LNCaP clone FGC (cell line): ENCODE results near the gene ITGB7.

Experiments
- DNase-seq: peaks from one replicate; pipeline ENCODE4 v3.0.0-alpha.2; 2011; ENCODE audit warnings: low read depth
- H3K4me3 ChIP-seq: 2 replicates; pipeline ENCODE4 v1.5.1; 2011; ENCODE audit warnings: mild to moderate bottlenecking, low read depth, low read length, control low read depth
- CTCF ChIP-seq: IDR thresholded peaks from 2 replicates; pipeline ENCODE4 v1.5.1; 2012; ENCODE audit warnings: mild to moderate bottlenecking; ENCODE audit not compliant: control insufficient read depth, insufficient read depth; ENCODE audit errors: extremely low read depth

ITGB7 gene

DNA sequence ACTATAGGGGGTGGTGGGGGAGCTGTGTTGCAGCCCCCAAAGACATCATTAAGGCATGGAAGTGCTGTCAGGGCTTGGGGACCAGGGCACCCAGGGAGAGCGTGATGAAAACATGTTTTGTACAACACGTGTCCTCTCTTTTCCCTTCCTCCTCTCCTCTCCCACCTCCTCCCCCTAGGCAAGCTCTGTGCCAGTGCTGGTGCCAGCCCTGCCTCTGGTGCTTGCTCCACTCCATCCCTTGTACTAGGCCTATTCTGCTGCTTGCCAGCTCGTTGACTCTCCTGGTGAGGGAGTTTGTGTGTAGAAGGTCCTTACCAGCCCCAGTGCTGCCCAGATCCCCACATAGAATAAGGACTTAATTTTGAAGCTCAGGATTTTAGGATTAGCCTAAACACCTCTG is 28.1 kb upstream of the ITGB7 start:
- no peak for DNase-seq
- H3K4me3 ChIP-seq, result no peak overlapping the region
- no peak for TF ChIP-seq CTCF

DNA sequence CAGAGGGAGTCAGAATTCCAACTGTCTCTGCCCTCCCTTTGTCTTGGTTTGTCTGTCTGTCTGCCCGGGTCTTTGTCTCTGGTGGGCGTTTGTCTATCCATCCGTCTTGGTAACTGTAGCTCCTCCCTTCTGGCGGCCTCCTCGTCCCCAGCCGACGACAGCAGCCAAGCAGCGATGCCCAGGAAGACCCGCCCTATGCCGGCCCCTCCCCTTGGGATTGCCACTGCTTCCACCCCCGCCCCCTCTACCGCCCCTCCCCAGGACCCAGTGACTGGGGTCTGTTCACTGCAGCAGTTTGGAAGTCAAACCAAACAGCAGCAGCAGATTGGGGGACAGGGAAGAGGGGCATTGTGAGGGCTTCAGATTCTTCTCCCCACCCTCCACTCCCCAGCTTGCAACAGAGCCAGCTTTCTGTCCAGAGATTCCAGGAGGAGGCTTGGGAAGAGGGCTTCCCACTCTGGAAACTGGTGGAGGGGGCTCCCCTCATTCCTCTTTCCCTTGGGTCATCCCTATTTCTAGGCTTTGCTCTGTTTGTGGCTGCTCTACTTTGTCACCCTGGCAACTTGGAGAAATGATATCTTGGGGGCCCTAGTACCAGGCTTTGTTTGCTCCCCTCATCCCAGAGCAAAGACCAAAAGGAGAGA is 27.3 kb upstream of the ITGB7 start:
- H3K4me3 ChIP-seq, result no peak overlapping the region
- TF ChIP-seq CTCF, result no peak
- no peak for DNase-seq

DNA sequence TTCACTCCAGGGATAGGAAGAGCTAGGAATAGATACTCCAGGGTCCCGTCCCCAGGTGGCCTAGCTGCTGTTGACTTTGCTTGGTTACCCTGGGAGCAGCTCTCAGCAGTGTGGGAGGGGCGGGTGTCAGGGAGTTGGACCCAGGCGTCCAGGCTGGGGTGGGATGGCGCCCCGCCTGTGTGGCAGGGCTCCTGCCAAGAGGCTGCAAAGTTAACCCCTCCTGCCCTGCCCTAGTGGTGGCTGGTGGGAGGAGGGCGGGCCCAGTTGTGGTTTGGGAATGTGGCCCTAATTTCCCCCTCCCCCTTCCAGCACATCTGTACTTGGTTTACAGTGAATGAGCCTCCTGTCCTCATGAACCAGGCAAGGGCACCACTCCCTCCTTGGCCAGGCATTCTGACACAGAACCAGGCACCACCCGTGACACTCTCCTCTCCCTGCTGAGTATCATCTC is 26.6 kb upstream of the ITGB7 start:
- DNase-seq, result no peak
- H3K4me3 ChIP-seq, result no peak overlapping the region
- TF ChIP-seq CTCF, result no peak

- peak overlapping the region; percentile 40 for H3K4me3 ChIP-seq
- TF ChIP-seq CTCF, result no peak
- no peak for DNase-seq
These were observed 25.8 kb upstream of the ITGB7 start for GRCh38 chr12:53232646-53233461.

- H3K4me3 ChIP-seq, result peak within 1 kb of the TSS; percentile 58
- no peak for TF ChIP-seq CTCF
- DNase-seq, result no peak
These were observed 25.0 kb upstream of the ITGB7 start, which contains the start of gene RARG for GRCh38 chr12:53231921-53232645. Gene RARG, minus strand, starts transcription at chr12:53232209. Its CDS starts 4,664 bp downstream, at chr12:53227545.

- H3K4me3 ChIP-seq, result peak overlapping the region; percentile 58
- no peak for TF ChIP-seq CTCF
- no peak for DNase-seq
These were observed 24.5 kb upstream of the ITGB7 start for GRCh38 chr12:53231671-53231920.
